Measurements from ENCODE around the gene CD200R1.

CD200R1 gene

GRCh38 chr3:113000691-113001090 lies 25.8 kb upstream of the CD200R1 start:
- peaks cover 71% of the 10 kb centered on the region for H3K36me3 ChIP-seq (ENCODE audit: control insufficient read depth, insufficient read depth, low read length, severe bottlenecking)
- H3K9me3 ChIP-seq (ENCODE audit: control insufficient read depth, low read length): no peaks in the 10 kb centered on the region
- H3K27me3 ChIP-seq (replicated peaks; ENCODE audit: control insufficient read depth, insufficient read depth, low read length): no peaks in the 10 kb centered on the region
- no peak overlapping the region for H3K9ac ChIP-seq (ENCODE audit: low read length)
- no peak overlapping the region for H3K4me3 ChIP-seq (ENCODE audit: low read length)
- no peak for DNase-seq (ENCODE audit: low read depth)
- no peaks in the 10 kb centered on the region for H3K4me1 ChIP-seq (ENCODE audit: control insufficient read depth, insufficient read depth, low read length)

DNA sequence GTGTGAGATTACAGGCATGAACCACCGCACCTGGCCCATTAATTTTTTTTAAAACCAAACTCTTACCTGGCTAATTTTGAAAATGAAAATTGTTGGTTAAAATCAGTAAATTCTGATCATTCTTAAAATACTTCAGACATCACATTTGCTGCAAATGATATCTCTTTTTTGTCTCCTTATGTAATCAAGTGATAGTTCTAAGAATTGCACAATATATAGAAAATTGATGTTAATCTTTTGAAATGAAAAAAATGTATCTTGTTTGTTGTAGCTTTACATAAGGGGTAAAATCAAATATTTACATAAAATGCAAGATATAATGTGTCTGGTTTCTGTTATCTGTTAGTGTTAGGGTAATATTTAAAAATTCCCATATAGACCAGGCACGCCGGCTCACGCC lies 20.9 kb upstream of the CD200R1 start:
- no peak overlapping the region for H3K9ac ChIP-seq (ENCODE audit: low read length)
- DNase-seq (ENCODE audit: low read depth): no peak
- H3K9me3 ChIP-seq (ENCODE audit: control insufficient read depth, low read length): no peaks in the 10 kb centered on the region
- H3K36me3 ChIP-seq (ENCODE audit: control insufficient read depth, insufficient read depth, low read length, severe bottlenecking): peaks cover 29% of the 10 kb centered on the region
- H3K4me1 ChIP-seq (ENCODE audit: control insufficient read depth, insufficient read depth, low read length): peaks cover 10% of the 10 kb centered on the region
- no peak overlapping the region for H3K4me3 ChIP-seq (ENCODE audit: low read length)
- H3K27me3 ChIP-seq (replicated peaks; ENCODE audit: control insufficient read depth, insufficient read depth, low read length): no peaks in the 10 kb centered on the region

- Histone ChIP-seq H3K36me3 (ENCODE audit: control insufficient read depth, insufficient read depth, low read length, severe bottlenecking) (no peaks in the 10 kb centered on the region), H3K4me1 (ENCODE audit: control insufficient read depth, insufficient read depth, low read length) (peaks cover 10% of the 10 kb centered on the region), H3K4me3 (ENCODE audit: low read length) (peak within 1 kb of the TSS; percentile 97), H3K27me3 (replicated peaks; ENCODE audit: control insufficient read depth, insufficient read depth, low read length) (no peaks in the 10 kb centered on the region), H3K9ac (ENCODE audit: low read length) (peak within 1 kb of the TSS; percentile 94), H3K9me3 (ENCODE audit: control insufficient read depth, low read length) (no peaks in the 10 kb centered on the region)
- DNase-seq (ENCODE audit: low read depth): peak; percentile 95
Observed at GRCh38 chr3:112990672-112991602, 16.0 kb upstream of the CD200R1 start, which contains the start of gene GTPBP8. Gene GTPBP8 (plus strand): TSS chr3:112990984. CDS start chr3:112991000, 16 bp downstream.

GRCh38 chr3:112987710-112988334 lies 12.9 kb upstream of the CD200R1 start:
- H3K36me3 ChIP-seq (ENCODE audit: control insufficient read depth, insufficient read depth, low read length, severe bottlenecking): no peaks in the 10 kb centered on the region
- H3K9me3 ChIP-seq (ENCODE audit: control insufficient read depth, low read length): no peaks in the 10 kb centered on the region
- DNase-seq (ENCODE audit: low read depth): no peak
- H3K4me3 ChIP-seq (ENCODE audit: low read length): no peak overlapping the region
- no peak overlapping the region for H3K9ac ChIP-seq (ENCODE audit: low read length)
- peaks cover 10% of the 10 kb centered on the region for H3K4me1 ChIP-seq (ENCODE audit: control insufficient read depth, insufficient read depth, low read length)
- no peaks in the 10 kb centered on the region for H3K27me3 ChIP-seq (replicated peaks; ENCODE audit: control insufficient read depth, insufficient read depth, low read length)

DNA sequence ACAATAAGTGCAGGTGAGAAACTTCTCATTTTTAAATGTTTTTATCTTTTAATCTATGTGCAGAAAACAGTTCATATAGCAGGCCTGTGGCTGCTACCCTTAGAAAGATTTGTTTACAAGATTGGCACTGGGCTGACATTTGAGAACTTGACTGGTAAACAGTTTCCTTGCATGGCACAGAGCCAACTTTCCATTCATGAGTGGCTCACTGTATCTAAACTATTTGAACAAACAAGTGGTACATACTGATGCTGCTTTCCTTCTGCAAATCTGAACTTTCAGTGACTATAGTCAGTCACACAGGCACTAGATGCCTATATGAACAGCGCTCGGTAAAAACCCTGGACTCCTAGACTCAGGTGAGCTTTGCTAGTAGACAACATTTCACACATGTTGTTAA lies 9.6 kb upstream of the CD200R1 start:
- no peaks in the 10 kb centered on the region for H3K4me1 ChIP-seq (ENCODE audit: control insufficient read depth, insufficient read depth, low read length)
- no peaks in the 10 kb centered on the region for H3K36me3 ChIP-seq (ENCODE audit: control insufficient read depth, insufficient read depth, low read length, severe bottlenecking)
- no peak overlapping the region for H3K9ac ChIP-seq (ENCODE audit: low read length)
- H3K27me3 ChIP-seq (replicated peaks; ENCODE audit: control insufficient read depth, insufficient read depth, low read length): no peaks in the 10 kb centered on the region
- no peak overlapping the region for H3K4me3 ChIP-seq (ENCODE audit: low read length)
- DNase-seq (ENCODE audit: low read depth): peak; percentile 33
- H3K9me3 ChIP-seq (ENCODE audit: control insufficient read depth, low read length): no peaks in the 10 kb centered on the region

DNA sequence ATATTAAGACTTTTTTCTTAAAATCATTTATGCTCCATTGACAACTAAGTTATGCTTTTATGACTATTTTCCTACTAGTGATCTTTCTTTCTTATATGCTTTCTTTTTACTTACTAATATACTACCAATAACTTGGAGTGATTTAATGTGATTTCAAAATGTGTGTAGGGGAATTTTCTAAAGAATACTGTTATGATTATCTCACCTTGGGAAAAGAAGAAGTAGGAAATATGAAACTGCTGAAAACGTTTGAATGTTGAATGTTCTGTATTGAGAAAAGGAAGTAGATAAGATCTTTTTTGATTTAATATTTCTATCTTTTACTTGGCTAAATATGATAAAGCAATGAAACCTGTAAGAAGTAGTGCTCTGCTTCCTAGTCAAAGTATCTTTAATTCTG lies 7.8 kb upstream of the CD200R1 start:
- Histone ChIP-seq H3K36me3 (ENCODE audit: control insufficient read depth, insufficient read depth, low read length, severe bottlenecking) (no peaks in the 10 kb centered on the region), H3K27me3 (replicated peaks; ENCODE audit: control insufficient read depth, insufficient read depth, low read length) (no peaks in the 10 kb centered on the region), H3K9me3 (ENCODE audit: control insufficient read depth, low read length) (no peaks in the 10 kb centered on the region), H3K4me1 (ENCODE audit: control insufficient read depth, insufficient read depth, low read length) (no peaks in the 10 kb centered on the region), H3K9ac (ENCODE audit: low read length) (no peak overlapping the region), H3K4me3 (ENCODE audit: low read length) (no peak overlapping the region)
- DNase-seq (ENCODE audit: low read depth): no peak

DNA sequence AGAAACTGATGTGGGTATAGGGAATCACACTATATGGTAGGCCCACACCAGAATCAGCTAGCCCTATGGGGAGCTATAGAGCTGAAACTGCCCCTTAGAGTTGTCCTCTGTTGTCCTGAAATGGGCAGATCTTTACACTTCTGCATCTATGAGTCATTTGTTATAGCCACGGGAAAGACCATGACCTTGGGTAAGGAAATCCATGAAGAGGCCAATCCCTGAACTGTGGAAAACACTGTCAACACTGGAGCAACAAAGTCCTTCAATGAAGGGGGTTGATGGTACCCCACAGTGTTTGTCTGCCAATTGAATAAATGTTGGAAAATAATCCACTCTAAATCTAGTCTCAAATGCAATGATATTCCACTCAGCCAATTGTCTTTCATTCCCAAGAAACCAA lies 5.2 kb upstream of the CD200R1 start:
- no peak overlapping the region for H3K9ac ChIP-seq (ENCODE audit: low read length)
- H3K4me1 ChIP-seq (ENCODE audit: control insufficient read depth, insufficient read depth, low read length): no peaks in the 10 kb centered on the region
- H3K9me3 ChIP-seq (ENCODE audit: control insufficient read depth, low read length): no peaks in the 10 kb centered on the region
- no peak overlapping the region for H3K4me3 ChIP-seq (ENCODE audit: low read length)
- no peaks in the 10 kb centered on the region for H3K36me3 ChIP-seq (ENCODE audit: control insufficient read depth, insufficient read depth, low read length, severe bottlenecking)
- DNase-seq (ENCODE audit: low read depth): no peak
- no peaks in the 10 kb centered on the region for H3K27me3 ChIP-seq (replicated peaks; ENCODE audit: control insufficient read depth, insufficient read depth, low read length)

- H3K9ac ChIP-seq (ENCODE audit: low read length): no peak overlapping the region
- no peaks in the 10 kb centered on the region for H3K27me3 ChIP-seq (replicated peaks; ENCODE audit: control insufficient read depth, insufficient read depth, low read length)
- H3K9me3 ChIP-seq (ENCODE audit: control insufficient read depth, low read length): no peaks in the 10 kb centered on the region
- no peaks in the 10 kb centered on the region for H3K36me3 ChIP-seq (ENCODE audit: control insufficient read depth, insufficient read depth, low read length, severe bottlenecking)
- H3K4me1 ChIP-seq (ENCODE audit: control insufficient read depth, insufficient read depth, low read length): no peaks in the 10 kb centered on the region
- H3K4me3 ChIP-seq (ENCODE audit: low read length): no peak overlapping the region
- peak; percentile 84 for DNase-seq (ENCODE audit: low read depth)
Observed at GRCh38 chr3:112979244-112979832, 4.4 kb upstream of the CD200R1 start.

GRCh38 chr3:112976953-112977352 lies 2.0 kb upstream of the CD200R1 start:
- Histone ChIP-seq H3K4me3 (ENCODE audit: low read length) (no peak overlapping the region), H3K4me1 (ENCODE audit: control insufficient read depth, insufficient read depth, low read length) (no peaks in the 10 kb centered on the region), H3K27me3 (replicated peaks; ENCODE audit: control insufficient read depth, insufficient read depth, low read length) (no peaks in the 10 kb centered on the region), H3K9ac (ENCODE audit: low read length) (no peak overlapping the region), H3K36me3 (ENCODE audit: control insufficient read depth, insufficient read depth, low read length, severe bottlenecking) (no peaks in the 10 kb centered on the region), H3K9me3 (ENCODE audit: control insufficient read depth, low read length) (no peaks in the 10 kb centered on the region)
- no peak for DNase-seq (ENCODE audit: low read depth)

- Histone ChIP-seq H3K9me3 (ENCODE audit: control insufficient read depth, low read length) (no peaks in the 10 kb centered on the region), H3K4me3 (ENCODE audit: low read length) (no peak overlapping the region), H3K4me1 (ENCODE audit: control insufficient read depth, insufficient read depth, low read length) (no peaks in the 10 kb centered on the region), H3K36me3 (ENCODE audit: control insufficient read depth, insufficient read depth, low read length, severe bottlenecking) (no peaks in the 10 kb centered on the region), H3K27me3 (replicated peaks; ENCODE audit: control insufficient read depth, insufficient read depth, low read length) (no peaks in the 10 kb centered on the region), H3K9ac (ENCODE audit: low read length) (no peak overlapping the region)
- DNase-seq (ENCODE audit: low read depth): no peak
Observed at GRCh38 chr3:112976001-112976400, 1.1 kb upstream of the CD200R1 start.

DNA sequence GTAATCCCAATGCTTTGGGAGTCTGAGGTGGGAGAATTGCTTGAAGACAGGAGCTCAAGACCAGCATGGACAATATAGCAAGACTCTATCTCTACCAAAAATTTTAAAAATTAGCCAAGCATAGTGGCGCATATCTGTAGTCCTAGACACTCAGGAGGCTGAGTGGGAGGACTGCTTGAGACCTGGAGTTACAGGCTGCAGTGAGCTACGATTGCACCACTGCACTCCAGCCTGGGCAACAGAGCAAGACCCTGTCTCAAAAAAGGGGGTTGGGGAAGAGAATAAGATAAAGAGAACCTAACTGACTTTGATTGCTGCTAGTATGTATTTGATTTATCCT lies 755 bp downstream of the CD200R1 start:
- no peaks in the 10 kb centered on the region for H3K9me3 ChIP-seq (ENCODE audit: control insufficient read depth, low read length)

More for the DNA sequence above, 755 bp downstream of the CD200R1 start:
- no peak overlapping the region for H3K4me3 ChIP-seq (ENCODE audit: low read length)
- H3K36me3 ChIP-seq (ENCODE audit: control insufficient read depth, insufficient read depth, low read length, severe bottlenecking): no peaks in the 10 kb centered on the region
- H3K27me3 ChIP-seq (replicated peaks; ENCODE audit: control insufficient read depth, insufficient read depth, low read length): no peaks in the 10 kb centered on the region
- H3K9ac ChIP-seq (ENCODE audit: low read length): no peak overlapping the region
- H3K4me1 ChIP-seq (ENCODE audit: control insufficient read depth, insufficient read depth, low read length): no peaks in the 10 kb centered on the region
- DNase-seq (ENCODE audit: low read depth): no peak

Data from adipocyte (in vitro differentiated cells).